ENCODE data around the gene MRRF.

The MRRF gene

DNA sequence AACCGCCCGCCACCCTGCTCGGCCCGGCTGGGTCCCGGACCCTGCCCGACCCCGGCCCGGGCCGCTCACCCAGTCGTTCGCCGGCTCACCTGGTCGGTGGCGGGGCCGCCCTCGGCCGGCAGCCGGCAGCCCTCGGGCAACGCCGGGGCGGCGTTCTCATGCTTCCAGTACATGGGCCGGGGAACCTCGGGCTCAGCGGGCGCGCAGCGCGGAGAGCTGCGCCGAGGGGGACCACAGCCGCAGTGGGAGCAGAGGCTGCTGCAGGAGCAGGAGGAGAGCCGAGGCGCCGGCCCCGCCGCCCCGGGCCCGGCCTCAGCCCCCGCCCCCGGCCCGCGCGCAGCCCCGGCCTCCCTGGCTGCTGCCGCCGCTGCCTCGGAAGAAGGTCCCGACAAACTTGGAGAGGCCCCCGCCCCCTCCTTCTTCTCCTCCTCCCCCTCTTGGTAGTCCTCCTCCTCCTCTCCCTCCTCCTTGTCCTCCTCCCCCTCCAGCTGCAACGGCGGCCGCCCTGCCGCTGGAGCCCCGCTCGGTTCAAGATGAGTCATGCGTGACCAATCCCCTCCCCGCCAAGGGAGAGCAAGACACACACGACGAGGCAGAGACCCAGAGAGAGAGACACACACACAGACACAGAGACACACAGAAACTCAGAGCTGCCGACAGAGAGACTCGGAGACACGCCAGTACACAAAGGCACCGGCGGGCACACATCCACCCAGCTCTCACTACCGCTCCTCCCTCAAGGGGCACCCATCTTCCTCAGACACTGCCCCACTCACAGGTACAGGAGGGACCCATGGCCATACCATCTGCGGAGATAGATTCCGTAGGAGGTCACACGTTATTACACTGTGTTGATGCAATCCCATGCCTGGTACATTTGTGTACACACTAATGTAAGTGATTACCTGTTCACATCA lies 35.9 kb upstream of the MRRF start, which contains the start of gene LHX6:
Gene LHX6 (minus strand): TSS at position 390 of the 917 bp plus-strand sequence. CDS start 217 bp downstream, at position 173.
- no peak for DNase-seq (ENCODE audit: low spot score)

DNA sequence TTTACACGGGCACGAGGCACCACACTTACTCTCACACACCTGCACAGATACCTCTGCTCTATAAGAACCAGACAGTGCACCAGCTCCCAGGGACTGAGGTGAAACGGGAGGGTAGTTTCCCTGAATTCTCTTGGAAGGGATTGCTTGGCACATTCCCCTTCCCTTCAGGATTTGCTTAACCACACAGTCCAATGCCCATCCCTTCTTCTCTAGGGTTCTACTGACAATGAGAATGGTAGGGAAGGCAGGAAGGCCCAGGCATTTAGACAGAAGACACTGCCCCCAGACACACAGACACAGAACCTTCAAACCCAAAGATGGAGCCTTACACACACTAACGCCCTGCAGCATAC lies 35.2 kb upstream of the MRRF start:
- peak; percentile 26 for DNase-seq (ENCODE audit: low spot score)

- DNase-seq (ENCODE audit: low spot score), result no peak
Observed at GRCh38 chr9:122232796-122233306, 31.8 kb upstream of the MRRF start.

DNA sequence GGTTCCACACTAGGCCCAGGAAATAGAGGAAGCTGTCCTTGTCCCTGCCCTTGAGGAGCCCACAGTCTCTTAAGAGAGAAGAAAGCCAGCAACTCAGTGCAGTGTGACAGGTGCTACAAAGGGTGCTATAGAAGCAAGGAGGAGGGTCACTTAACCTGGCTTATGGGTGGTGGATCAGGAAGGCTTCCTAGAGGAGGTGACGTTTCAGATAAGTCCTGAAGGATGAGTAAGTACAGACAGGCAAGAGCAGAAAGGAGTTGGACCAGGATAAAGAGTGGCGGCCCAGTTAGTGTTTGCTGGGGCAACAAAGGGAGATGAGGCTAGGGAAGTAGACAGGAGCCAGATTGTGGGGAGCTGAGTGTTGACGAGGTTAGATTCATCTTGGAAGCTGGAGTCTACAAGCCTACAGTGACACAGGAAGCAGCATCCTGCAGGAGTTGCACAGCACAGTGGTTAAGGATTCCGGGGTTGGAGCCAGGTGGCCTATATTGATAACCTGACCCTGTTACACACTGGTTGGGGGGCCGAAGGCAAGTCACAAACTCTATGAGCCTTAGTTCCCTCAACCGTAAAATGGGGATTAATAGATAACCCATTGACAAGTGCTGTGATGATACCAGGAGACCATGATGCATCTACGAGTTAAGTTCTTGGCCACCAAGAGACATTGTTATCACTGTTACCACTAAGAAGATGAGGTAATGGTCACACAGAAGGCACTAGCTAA lies 30.5 kb upstream of the MRRF start:
- DNase-seq (ENCODE audit: low spot score), result no peak

- DNase-seq (ENCODE audit: low spot score), result no peak
Observed at GRCh38 chr9:122236681-122237080, 28.0 kb upstream of the MRRF start.

GRCh38 chr9:122239722-122240121 lies 25.0 kb upstream of the MRRF start:
- DNase-seq (ENCODE audit: low spot score), result peak; percentile 29

DNA sequence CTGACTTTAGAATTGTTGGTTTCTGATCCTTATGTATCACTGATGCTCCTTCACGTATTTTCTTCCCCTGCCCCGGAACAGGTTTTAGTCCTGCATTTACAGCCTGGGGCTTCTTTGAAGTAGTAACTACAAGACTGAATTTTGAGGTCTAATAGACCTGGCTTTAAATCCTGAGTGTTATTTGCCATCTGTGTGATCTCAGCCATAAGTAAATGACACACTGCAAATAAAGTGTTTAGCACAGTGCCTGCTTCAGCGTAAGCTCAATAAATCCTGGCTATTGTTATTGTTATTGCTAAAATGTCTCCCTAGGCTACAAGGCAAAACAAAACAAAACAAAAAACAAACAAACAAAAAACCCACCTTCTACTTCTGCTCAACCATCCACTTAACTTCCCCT lies 20.3 kb upstream of the MRRF start:
- DNase-seq (ENCODE audit: low spot score), result no peak

DNA sequence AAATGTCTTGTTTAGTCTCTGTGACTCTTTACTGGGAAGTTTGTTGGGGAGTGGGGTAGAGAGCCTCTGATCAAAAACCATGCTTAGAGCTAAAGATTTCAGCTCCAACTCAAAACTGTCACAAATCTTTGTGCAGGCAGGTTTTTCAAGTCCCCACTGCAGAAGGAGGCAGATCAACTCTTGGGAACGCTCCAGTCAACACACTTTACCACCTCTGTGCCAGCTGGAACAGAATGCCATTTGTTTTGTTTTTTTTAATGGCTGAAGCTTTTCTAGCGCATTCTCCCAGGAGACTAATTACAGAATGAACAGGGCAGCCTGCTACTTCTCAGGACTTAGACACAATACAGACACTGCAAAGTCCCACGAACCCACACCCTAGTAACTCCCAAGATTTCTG lies 18.0 kb upstream of the MRRF start:
- DNase-seq (ENCODE audit: low spot score), result no peak

- no peak for DNase-seq (ENCODE audit: low spot score)
Observed at GRCh38 chr9:122248448-122248865, 16.2 kb upstream of the MRRF start.

GRCh38 chr9:122251351-122251750 lies 13.3 kb upstream of the MRRF start:
- DNase-seq (ENCODE audit: low spot score), result no peak

GRCh38 chr9:122252796-122253195 lies 11.9 kb upstream of the MRRF start:
- DNase-seq (ENCODE audit: low spot score), result no peak

- no peak for DNase-seq (ENCODE audit: low spot score)
Observed at GRCh38 chr9:122254761-122255160, 9.9 kb upstream of the MRRF start.

DNA sequence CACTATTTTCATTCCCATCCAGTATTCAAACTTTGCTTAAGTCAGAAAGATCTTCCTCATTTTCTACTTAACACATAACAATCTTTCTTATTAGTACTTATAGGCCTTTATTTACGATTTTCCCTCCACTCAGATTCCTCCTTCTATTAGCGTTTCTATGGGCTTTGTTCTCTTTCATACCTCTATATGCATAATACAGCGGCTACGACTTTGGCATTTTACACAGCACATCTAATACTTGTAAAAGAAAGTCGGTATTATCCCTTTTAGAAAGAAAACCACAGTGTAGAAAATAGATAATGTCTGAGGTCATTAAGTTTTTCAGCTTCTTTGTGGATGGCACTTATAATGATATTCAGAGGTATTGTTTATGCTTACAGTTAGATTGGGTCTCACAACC lies 8.5 kb upstream of the MRRF start:
- no peak for DNase-seq (ENCODE audit: low spot score)

DNA sequence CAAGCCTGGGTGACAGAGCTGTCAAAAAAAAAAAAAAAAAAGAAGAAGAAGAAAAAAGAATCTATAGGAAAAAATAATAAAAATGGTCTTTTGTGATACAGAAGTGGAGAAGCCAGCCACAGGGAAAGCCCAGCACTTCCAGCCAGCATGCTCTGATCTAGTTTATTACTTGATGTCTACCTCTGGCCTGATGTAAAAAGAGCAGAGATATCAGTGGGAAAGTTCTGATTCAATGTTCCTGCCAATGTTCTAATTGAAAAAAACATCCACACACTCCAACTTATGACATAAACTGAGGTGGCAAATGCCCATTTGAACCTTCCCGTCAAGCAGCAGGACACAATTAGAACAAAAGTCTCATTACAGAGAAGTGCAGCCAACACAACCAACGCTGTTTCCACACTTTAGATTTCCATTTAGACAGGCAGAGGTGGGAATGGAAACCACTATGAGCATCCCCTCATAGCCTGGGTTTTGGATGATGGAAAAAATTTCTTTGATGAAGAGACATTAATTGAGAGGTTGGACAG lies 5.7 kb upstream of the MRRF start:
- no peak for DNase-seq (ENCODE audit: low spot score)

DNA sequence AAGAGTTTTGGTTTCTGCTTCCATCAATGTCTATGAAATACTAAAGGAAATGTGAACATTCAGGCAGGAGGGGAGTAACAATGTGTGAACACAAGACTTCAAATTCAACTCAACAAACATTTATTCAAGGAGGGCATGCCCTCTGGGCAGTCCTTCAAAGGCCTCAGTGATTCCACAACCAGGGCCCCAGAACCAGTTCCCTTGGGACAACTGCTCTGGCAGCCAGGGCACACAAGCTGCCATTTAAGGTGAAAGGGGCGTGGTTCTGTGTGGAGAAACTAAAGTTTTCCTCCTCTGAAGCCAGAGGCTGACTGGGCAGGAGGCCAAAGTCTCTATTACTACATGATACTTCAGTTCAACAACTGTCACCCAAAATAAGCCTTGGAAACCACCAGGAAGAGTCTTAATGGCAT lies 3.2 kb upstream of the MRRF start:
- DNase-seq (ENCODE audit: low spot score), result no peak

DNA sequence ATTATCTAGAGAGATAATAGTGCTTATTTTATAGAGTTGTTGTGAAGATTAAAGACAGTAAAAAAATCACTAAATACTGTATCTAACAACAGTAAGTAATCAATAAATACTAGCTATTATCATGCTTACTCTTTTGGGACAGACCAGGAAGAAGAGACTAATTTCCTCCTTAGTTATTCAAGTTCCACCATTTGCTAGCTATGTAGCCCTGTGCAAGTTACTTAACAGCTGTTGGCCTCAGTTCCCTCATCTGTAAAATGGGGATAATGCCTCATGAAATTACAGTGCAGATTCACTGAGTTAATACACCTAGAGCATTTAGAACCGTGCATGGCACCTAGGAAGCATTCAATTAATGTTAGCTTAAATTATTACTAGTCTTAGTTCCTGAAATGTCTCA lies 2.6 kb upstream of the MRRF start:
- DNase-seq (ENCODE audit: low spot score), result no peak

DNA sequence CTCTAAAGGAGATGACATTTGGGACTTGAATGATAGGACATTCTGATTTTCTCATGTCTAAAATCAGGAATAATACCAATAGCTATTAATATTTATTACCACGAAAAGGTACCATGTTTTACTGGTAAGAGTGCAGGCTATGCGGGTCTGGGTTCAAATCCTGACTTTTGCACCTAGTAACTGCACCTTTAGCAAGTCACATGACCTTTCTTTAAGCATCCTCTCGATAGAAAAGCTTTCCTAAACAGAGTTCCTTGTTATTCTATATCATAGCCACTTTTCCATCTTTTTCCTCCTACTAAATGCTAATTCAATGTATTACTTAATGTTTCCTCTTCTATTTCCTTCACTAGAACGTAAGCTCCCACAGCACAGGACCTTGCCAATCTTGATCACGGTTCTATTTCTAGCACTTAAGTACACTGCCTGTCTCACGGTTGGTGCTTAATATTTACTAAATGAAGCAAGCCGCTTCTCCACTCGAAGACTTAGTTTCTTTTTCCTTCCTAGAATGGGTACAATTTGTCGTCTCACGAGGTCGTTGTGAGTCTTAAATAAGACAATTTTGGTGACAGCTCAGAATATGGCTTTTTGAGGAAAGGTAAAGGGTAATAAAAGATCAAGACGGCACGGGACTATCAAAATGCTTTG lies 858 bp upstream of the MRRF start:
- peak; percentile 12 for DNase-seq (ENCODE audit: low spot score)

DNA sequence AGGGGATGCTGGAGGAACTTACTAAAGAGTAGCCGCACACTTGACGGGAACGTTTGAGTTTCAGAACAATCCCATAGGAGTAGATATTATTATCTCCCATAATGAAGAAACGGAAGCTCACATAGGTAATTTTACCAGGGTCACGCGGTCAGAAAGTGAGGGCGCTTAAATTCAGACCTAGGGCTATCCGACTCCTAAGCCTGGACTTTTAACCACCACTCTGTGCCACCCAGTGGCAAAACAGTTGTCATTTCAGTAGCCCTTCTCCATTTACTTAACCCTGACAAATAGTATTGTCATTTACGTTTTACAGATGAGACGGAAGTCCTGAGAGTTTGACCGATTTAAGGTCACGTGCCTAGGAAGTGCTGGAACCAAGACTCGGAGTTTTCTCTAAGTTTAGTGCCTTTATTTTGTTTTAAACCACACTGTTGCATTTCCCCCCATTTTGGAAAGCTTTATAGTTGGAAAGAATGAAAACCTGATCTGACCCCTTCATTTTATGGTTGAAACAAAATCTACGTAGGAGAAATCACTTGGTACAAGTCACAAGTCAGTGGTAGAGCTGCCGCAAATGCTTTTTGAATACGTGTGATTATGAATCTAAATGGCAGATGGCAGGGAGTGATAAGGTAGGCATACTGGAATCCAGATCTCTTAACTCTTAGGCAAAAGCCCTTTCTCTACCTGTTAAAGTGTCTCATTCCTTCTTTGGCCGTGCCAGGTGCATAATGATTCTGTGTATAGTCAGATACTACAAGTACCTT lies 650 bp downstream of the MRRF start:
- no peak for DNase-seq (ENCODE audit: low spot score)

- DNase-seq (ENCODE audit: low spot score), result no peak
Observed at GRCh38 chr9:122268041-122268814, 3.5 kb downstream of the MRRF start.

DNA sequence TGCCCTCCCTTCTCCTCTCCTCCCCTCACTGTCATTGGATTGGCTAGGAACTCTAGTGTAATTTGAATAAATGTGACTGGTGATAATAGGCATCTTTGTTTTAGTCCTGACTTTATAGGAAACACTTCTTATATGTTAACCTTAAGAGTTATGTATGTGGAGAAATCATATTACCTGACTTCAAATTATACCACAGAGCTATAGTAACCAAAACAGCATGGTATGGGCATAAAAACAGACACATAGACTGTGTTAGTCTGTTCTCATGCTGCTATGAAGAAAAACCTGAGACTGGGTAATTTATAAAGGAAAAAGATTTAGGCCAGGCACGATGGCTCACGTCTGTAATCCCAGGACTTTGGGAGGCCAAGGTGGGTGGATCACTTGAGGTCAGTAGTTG lies 9.4 kb downstream of the MRRF start:
- DNase-seq (ENCODE audit: low spot score), result no peak

GRCh38 chr9:122276096-122276495 lies 11.4 kb downstream of the MRRF start:
- no peak for DNase-seq (ENCODE audit: low spot score)
